ENCODE results near the gene MAN1A1.
"Not testable (repeated sequence)": the region's sequence is repeated elsewhere in the genome, so short reads cannot be mapped to it uniquely, and the experiment has no call there.

MAN1A1 gene

DNA sequence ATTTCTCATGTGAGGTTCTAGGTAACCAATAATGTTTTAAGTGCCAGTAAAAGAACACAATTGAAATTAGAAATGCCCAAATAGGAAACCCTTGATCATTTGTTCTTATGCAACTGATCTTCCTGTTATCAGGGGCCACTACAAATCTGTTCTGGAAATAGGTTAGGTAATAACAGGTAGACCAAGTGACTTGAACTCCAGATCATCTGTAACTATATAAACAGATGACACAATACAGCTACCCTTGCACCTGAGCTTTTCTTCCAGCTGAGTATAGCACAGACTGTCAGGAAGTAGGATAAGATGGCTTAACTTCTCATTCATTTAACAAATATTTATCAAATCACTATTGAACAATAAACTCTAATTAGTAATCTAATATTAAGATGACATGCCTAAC is 52.5 kb downstream of the MAN1A1 start:
- DNase-seq: no peak

DNA sequence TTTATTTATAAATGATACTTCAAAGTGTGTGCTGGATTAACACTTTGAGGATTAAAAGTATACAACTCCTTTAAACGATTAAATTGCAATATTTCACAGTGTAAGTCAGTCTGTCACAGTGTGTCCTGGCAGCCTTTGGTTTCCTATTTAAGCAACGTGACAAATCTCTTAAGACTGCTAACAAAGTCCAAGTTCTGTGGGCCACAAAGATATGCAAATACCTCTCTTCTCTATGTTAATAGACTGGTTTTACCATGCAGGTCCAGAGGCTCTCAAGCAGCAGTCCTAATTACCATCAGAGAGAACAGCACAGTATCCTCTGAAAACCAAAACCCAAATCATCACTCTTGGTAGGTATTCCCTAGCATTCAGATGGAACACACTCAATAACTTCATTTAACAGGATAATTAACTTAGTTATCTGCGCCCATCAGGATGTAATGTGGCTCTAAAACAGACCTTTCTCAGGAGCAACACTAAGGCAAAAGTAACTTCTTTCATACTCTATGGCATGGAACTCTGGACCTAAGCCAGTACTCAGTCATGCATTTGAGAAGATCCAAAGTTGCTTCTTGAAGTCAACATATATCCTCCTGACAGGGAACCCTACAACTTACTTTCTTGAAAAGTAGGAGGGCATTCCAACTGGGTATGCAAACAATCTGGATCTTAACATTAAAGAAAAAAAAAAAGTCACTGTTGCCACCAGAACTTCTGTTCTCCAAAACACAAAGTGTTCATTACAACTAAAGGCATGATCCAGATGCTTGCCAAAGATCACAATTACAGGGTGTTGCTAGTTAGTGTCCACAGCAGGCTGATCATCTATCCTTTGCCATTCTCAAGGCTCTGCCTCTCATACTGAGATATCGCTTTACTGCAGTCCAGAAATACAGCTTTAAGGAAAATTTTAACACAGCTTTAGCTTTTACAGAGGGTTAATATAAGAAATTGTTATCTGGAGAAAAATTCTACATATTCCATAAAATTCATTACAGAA is 53.2 kb downstream of the MAN1A1 start:
- no peak for DNase-seq

DNA sequence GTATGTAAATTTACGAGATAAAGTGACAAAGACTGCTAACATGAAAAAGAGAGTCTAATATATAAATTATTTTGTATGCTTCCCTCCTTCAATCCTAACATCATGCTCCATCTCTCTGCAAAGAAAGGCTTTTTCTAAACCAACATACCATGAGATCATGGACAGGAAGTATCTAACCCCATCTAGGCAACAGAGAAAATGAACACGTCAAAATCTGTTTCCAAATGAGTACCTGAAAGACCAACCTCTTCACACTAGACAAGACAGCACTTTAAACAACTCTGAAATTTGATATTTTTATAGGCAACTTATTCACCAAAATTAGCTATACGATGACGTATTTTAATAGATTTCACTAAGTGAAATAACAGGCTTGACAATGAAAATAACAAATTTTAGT is 54.6 kb downstream of the MAN1A1 start:
- DNase-seq: no peak

- DNase-seq: not testable (repeated sequence)
Observed at GRCh38 chr6:119291060-119291459, 58.5 kb downstream of the MAN1A1 start.

GRCh38 chr6:119290306-119290705 is 59.3 kb downstream of the MAN1A1 start:
- no peak for DNase-seq

DNA sequence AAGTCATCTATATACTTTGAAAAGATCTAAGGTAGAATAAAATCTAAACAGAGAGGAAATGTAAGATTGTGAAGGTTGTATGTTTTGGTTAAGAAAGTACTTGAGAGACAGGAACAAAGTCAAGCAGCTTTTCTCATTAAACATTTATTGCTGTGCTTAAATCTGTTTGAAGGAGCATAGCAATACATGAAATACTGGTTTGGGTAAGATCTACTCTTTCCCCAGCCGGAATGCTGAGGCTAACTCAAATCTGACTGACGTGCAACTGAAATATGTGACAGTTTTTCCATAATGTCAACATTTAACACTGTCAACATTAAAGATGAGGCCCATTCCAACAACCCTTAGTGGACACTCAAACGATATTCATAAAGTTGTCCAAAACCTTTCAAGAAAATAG is 59.9 kb downstream of the MAN1A1 start:
- no peak for DNase-seq

- no peak for DNase-seq
Observed at GRCh38 chr6:119285908-119286625, 63.5 kb downstream of the MAN1A1 start.

GRCh38 chr6:119284861-119285521 is 64.6 kb downstream of the MAN1A1 start:
- DNase-seq: no peak

DNA sequence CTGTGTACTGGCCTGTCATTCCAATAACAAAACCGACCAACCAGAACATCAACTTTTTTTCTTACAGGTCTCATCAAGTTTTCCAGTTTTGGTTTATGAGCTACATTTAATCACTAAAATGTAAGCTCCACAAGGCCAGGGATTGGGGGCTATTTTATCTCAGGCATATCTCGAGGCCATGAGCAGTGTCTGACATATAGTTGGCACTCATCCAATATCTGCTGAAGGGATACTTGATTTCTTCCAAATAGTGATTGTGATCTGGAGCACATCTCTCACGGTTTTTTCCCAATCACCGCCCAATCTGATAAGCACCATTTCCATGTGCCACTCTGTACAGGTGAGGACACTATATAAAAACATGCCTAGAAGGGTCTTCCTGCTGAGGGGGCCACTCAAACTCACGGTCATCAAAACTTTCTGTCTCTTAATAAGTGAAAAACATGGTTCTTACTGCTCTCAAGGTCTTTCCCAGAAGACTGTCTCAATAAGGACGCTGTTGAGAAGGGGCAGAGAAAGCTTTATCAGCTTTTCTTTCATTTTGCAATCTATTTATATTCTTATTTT is 65.5 kb downstream of the MAN1A1 start:
- no peak for DNase-seq

GRCh38 chr6:119283214-119283613 is 66.3 kb downstream of the MAN1A1 start:
- DNase-seq: no peak

- no peak for DNase-seq
Observed at GRCh38 chr6:119280668-119281067, 68.9 kb downstream of the MAN1A1 start.

DNA sequence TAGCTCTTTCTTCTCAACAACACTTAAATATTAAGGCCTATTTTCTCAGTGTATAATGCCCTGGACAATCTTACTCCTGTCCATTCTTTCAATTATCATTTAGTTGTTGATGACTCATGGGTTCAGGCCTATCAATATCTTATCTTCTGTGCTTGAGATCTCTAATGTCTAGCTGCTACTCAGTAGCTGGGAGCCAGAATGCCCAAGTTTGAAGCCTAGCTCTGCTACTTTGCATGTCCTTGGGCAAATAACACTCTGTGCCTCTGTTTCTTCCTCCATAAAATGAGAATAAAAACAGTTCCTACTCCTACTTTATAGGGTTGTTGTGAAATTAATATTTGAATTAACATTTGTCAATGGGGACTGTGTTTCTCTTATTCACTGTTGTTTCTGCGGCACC is 69.5 kb downstream of the MAN1A1 start:
- DNase-seq: no peak

DNA sequence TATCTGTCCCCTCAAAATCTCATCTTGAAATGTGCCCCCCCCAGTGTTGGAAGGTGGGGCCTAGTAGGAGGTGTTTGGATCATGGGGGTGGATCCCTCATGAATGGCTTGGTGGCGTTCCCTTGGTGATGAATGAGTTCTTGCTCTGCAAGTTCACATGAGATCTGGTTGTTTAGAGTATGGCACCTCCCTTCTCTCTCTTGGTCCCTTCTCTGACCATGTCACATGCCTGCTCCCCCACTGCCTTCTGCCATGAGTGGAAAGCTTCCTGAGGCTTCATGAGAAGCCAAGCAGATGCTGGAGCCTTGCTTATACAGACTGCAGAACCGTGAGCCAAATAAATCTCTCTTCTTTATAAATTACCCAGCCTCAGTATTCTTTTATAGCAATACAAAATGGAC is 70.9 kb downstream of the MAN1A1 start:
- no peak for DNase-seq

GRCh38 chr6:119277052-119277451 is 72.5 kb downstream of the MAN1A1 start:
- no peak for DNase-seq

GRCh38 chr6:119276211-119276610 is 73.3 kb downstream of the MAN1A1 start:
- DNase-seq: no peak

GRCh38 chr6:119274197-119274595 is 75.4 kb downstream of the MAN1A1 start:
- no peak for DNase-seq

GRCh38 chr6:119273272-119274196 is 76.0 kb downstream of the MAN1A1 start:
- DNase-seq: no peak

GRCh38 chr6:119270545-119270944 is 79.0 kb downstream of the MAN1A1 start:
- DNase-seq: no peak

- no peak for DNase-seq
Observed at GRCh38 chr6:119269266-119270103, 80.1 kb downstream of the MAN1A1 start.

DNA sequence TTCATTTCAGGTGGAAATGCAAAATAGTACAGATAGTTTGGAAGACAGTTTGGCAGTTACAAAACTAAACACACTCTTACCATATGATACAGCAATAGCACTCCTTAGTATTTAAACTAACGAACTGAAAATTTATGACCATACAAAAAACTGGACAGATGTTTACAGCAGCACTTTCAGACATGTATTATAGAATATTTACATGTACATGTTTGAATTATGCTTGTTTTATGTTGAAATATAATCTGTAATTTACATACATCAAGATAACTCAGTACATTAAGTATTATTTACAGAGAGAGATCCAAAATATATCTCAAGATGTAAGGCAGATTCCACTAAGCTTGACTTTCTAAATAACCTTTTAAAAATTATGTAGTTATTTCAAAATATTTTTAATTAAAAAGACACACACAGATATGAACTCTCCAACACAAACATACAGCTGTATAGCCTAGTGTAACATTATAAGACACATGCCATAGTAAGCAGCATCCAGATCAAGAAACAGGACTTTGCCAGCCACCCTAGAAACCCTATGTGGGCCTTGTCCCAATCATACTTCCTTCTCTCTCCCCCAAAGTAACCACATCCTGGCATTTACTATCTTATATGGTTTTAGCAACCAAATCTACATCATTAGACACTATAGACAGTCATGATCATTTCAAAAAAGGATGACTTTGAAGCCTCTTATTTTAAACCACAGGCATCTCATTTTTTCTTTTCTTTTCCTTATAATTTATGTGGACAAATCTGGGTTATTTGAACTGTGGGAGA is 82.2 kb downstream of the MAN1A1 start:
- DNase-seq: no peak
